Measurements from ENCODE around the gene MBNL2.

DNA sequence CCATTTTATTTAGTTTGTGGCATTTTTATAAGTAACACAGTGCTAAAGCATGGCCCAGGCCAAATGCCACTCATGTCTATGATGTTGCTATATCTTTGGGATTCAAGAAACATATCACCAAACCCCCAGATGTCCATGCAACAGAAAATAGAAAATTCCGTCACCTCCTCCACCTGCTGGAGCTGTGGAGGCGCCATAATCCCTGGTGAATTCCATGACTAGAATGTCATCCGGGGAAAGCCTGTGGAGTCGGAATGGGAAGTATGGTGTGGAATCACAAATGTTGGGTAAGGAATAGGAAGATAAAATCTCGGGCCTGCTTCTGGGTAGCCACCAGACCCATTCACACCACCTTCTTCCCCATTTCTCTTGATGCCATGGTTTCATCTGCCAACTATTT lies 160.1 kb downstream of the MBNL2 start:
- TF ChIP-seq, protein P1, sequence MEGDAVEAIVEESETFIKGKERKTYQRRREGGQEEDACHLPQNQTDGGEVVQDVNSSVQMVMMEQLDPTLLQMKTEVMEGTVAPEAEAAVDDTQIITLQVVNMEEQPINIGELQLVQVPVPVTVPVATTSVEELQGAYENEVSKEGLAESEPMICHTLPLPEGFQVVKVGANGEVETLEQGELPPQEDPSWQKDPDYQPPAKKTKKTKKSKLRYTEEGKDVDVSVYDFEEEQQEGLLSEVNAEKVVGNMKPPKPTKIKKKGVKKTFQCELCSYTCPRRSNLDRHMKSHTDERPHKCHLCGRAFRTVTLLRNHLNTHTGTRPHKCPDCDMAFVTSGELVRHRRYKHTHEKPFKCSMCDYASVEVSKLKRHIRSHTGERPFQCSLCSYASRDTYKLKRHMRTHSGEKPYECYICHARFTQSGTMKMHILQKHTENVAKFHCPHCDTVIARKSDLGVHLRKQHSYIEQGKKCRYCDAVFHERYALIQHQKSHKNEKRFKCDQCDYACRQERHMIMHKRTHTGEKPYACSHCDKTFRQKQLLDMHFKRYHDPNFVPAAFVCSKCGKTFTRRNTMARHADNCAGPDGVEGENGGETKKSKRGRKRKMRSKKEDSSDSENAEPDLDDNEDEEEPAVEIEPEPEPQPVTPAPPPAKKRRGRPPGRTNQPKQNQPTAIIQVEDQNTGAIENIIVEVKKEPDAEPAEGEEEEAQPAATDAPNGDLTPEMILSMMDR (IDR thresholded peaks at IDR 0.05; ENCODE audit: low read depth, low read length), result no peak
- no peak for TF ChIP-seq EZH2phosphoT487 (IDR thresholded peaks at IDR 0.05; ENCODE audit: low read depth)
